Measurements from ENCODE around the gene LAMA2.

LAMA2 gene

GRCh38 chr6:129235167-129236000 lies 352.4 kb downstream of the LAMA2 start:
- DNase-seq, result no peak

- DNase-seq, result no peak
These were observed 353.1 kb downstream of the LAMA2 start for GRCh38 chr6:129236001-129236517.

GRCh38 chr6:129238991-129239390 lies 356.1 kb downstream of the LAMA2 start:
- DNase-seq, result no peak

GRCh38 chr6:129239825-129240491 lies 357.0 kb downstream of the LAMA2 start:
- DNase-seq, result no peak

- DNase-seq, result no peak
These were observed 357.5 kb downstream of the LAMA2 start for GRCh38 chr6:129240492-129240853.

GRCh38 chr6:129242546-129242945 lies 359.6 kb downstream of the LAMA2 start:
- DNase-seq, result no peak

GRCh38 chr6:129243377-129243776 lies 360.4 kb downstream of the LAMA2 start:
- DNase-seq, result no peak

GRCh38 chr6:129248946-129249345 lies 366.0 kb downstream of the LAMA2 start:
- DNase-seq, result no peak

- DNase-seq, result peak; percentile 65
These were observed 368.9 kb downstream of the LAMA2 start for GRCh38 chr6:129251669-129252376.

GRCh38 chr6:129252377-129253071 lies 369.6 kb downstream of the LAMA2 start:
- no peak for DNase-seq

GRCh38 chr6:129253242-129253641 lies 370.3 kb downstream of the LAMA2 start:
- DNase-seq, result no peak

- DNase-seq, result no peak
These were observed 370.8 kb downstream of the LAMA2 start for GRCh38 chr6:129253727-129254126.

GRCh38 chr6:129257196-129257595 lies 374.3 kb downstream of the LAMA2 start:
- DNase-seq, result no peak

- no peak for DNase-seq
These were observed 379.7 kb downstream of the LAMA2 start for GRCh38 chr6:129262661-129263060.

GRCh38 chr6:129263176-129263575 lies 380.2 kb downstream of the LAMA2 start:
- DNase-seq, result no peak

GRCh38 chr6:129264480-129265045 lies 381.6 kb downstream of the LAMA2 start:
- no peak for DNase-seq

GRCh38 chr6:129267028-129267427 lies 384.1 kb downstream of the LAMA2 start:
- no peak for DNase-seq

GRCh38 chr6:129269076-129269475 lies 386.1 kb downstream of the LAMA2 start:
- DNase-seq, result no peak

GRCh38 chr6:129269891-129270290 lies 387.0 kb downstream of the LAMA2 start:
- DNase-seq, result no peak

- DNase-seq, result no peak
These were observed 387.5 kb downstream of the LAMA2 start for GRCh38 chr6:129270450-129270849.

GRCh38 chr6:129273161-129273560 lies 390.2 kb downstream of the LAMA2 start:
- DNase-seq, result no peak

- no peak for DNase-seq
These were observed 393.5 kb downstream of the LAMA2 start for GRCh38 chr6:129276461-129276860.

GRCh38 chr6:129276986-129277385 lies 394.0 kb downstream of the LAMA2 start:
- no peak for DNase-seq

All from activated CD8-positive, alpha-beta memory T cell treated with anti-CD3 and anti-CD28 coated beads for 24 hours (primary cell).